HepG2 (cell line): ENCODE data around the gene SERPINE2. TPM values are rescaled to one million over a fixed set of nuclear protein-coding genes. Genes with fewer than 3 reads are reported as not detected.

Source experiments
- AFF4 ChIP-seq: sonication (generic); formaldehyde crosslinking; IDR thresholded peaks from 2 replicates; pipeline ENCODE4 v1.4.0; 2020; ENCODE audit warnings: missing genetic modification reagents
- ARID5B ChIP-seq: IDR thresholded peaks from 2 replicates; pipeline ENCODE4 v1.4.0; 2020; ENCODE audit warnings: mild to moderate bottlenecking, missing genetic modification reagents
- GATAD2A ChIP-seq: IDR thresholded peaks from 2 replicates; pipeline ENCODE4 v1.6.1; 2016
- GMEB2 ChIP-seq: IDR thresholded peaks from 2 replicates; pipeline ENCODE4 v1.6.1; 2016; ENCODE audit warnings: missing biosample characterization, missing genetic modification reagents, low read depth
- GTF3A ChIP-seq: sonication (generic); formaldehyde crosslinking; conservative IDR thresholded peaks from 2 replicates; pipeline ENCODE4 v1.4.0; 2020; ENCODE audit warnings: mild to moderate bottlenecking, missing genetic modification reagents
- ISL2 ChIP-seq: sonication (generic); formaldehyde crosslinking; IDR thresholded peaks from 2 replicates; pipeline ENCODE4 v1.5.0; 2020; ENCODE audit warnings: missing genetic modification reagents
- KDM6A ChIP-seq: IDR thresholded peaks from 2 replicates; pipeline ENCODE4 v1.6.1; 2016; ENCODE audit warnings: low read depth
- NR2F1 ChIP-seq, 2 experiments: fragments of 450-650 bp in 1 of 2; formaldehyde crosslinking in 1 of 2; IDR thresholded peaks; 2 replicates each; pipeline versions ENCODE4 v1.5.0 to v1.6.1; 2016 to 2020; ENCODE audit warnings: mild to moderate bottlenecking in 1 of 2, missing compliant biosample characterization in 1 of 2, missing genetic modification reagents in 1 of 2, moderate library complexity in 1 of 2
- PLRG1 ChIP-seq: fragments of 450-650 bp; conservative IDR thresholded peaks from 2 replicates; pipeline ENCODE4 v1.6.1; 2016
- REXO4 ChIP-seq: sonication (generic); formaldehyde crosslinking; IDR thresholded peaks from 2 replicates; pipeline ENCODE4 v1.8.0; 2022; ENCODE audit warnings: missing genetic modification reagents, mild to moderate bottlenecking, borderline replicate concordance
- SRY ChIP-seq: sonication (generic); formaldehyde crosslinking; IDR thresholded peaks from 2 replicates; pipeline ENCODE4 v1.8.0; 2022; ENCODE audit warnings: mild to moderate bottlenecking, missing genetic modification reagents
- TBP ChIP-seq: sonication (generic); formaldehyde crosslinking; IDR thresholded peaks from 2 replicates; pipeline ENCODE4 v1.5.0; 2020; ENCODE audit warnings: missing genetic modification reagents
- YEATS2 ChIP-seq: sonication (generic); formaldehyde crosslinking; IDR thresholded peaks from 2 replicates; pipeline ENCODE4 v1.4.0; 2020; ENCODE audit warnings: missing genetic modification reagents, borderline replicate concordance
- ZBTB25 ChIP-seq: IDR thresholded peaks from 2 replicates; pipeline ENCODE4 v1.6.1; 2018; ENCODE audit warnings: missing genetic modification reagents
- ZKSCAN8 ChIP-seq: IDR thresholded peaks from 2 replicates; pipeline ENCODE4 v1.6.1; 2016; ENCODE audit warnings: borderline replicate concordance, missing genetic modification reagents, missing compliant biosample characterization
- ZNF12 ChIP-seq: sonication (generic); formaldehyde crosslinking; IDR thresholded peaks from 2 replicates; pipeline ENCODE4 v1.5.0; 2020; ENCODE audit warnings: missing genetic modification reagents
- ZNF207 ChIP-seq: fragments of 450-650 bp; IDR thresholded peaks from 2 replicates; pipeline ENCODE4 v1.6.1; 2016; ENCODE audit warnings: antibody characterized with exemption, borderline replicate concordance
- ZNF670 ChIP-seq: sonication (generic); formaldehyde crosslinking; IDR thresholded peaks from 2 replicates; pipeline ENCODE4 v1.8.0; 2022; ENCODE audit warnings: mild to moderate bottlenecking, missing genetic modification reagents, borderline replicate concordance
- ZNF672 ChIP-seq: sonication (generic); formaldehyde crosslinking; IDR thresholded peaks from 2 replicates; pipeline ENCODE4 v1.8.1; 2022; ENCODE audit warnings: missing genetic modification reagents
- ZNF737 ChIP-seq: sonication (generic); formaldehyde crosslinking; IDR thresholded peaks from 2 replicates; pipeline ENCODE4 v1.5.0; 2020; ENCODE audit warnings: missing genetic modification reagents, mild to moderate bottlenecking, borderline replicate concordance
- ZNF781 ChIP-seq: sonication (generic); formaldehyde crosslinking; IDR thresholded peaks from 2 replicates; pipeline ENCODE4 v1.5.1; 2020; ENCODE audit warnings: borderline replicate concordance, mild to moderate bottlenecking, missing genetic modification reagents; ENCODE audit errors: not compliant biosample characterization
- ZNF841 ChIP-seq: sonication (generic); formaldehyde crosslinking; IDR thresholded peaks from 2 replicates; pipeline ENCODE4 v1.8.1; 2023; ENCODE audit warnings: missing genetic modification reagents, borderline replicate concordance
- polyA plus RNA-seq, 8 experiments: library from polyadenylated mRNA; depleted of rRNA in 3 of 8; stranded (reverse) in 7 of 8; unstranded in 1 of 8; fragments of >200 nt; fragmentation: Illumina TruSeq in 4 of 8; extraction: Trizol in 4 of 8; gene quantifications; 2 replicates each; pipeline versions ENCODE4 v1.2.1 to v1.2.3, GENCODE V29; 2011 to 2016; ENCODE audit warnings: low read depth in 4 of 8, missing spikeins in 1 of 8, mixed read lengths in 1 of 8; ENCODE audit not compliant: insufficient read depth in 1 of 8
- total RNA-seq, 5 experiments: library from RNA; depleted of rRNA; stranded (reverse); fragments of >200 nt; fragmentation: Illumina TruSeq; extraction: Trizol; gene quantifications; 2 replicates each; pipeline ENCODE4 v1.2.3, GENCODE V29; 2016; ENCODE audit warnings: low read depth in 1 of 5

Gene SERPINE2
- total and polyA plus RNA-seq, 2 of the 13 experiments (the other 11 are each of a cell fraction or from before 2014, with no cell fraction given), result 7.9 to 18.1 TPM

- 0 out of 2 replicates have a peak, but pooled peaks have one; percentile 33 for TF ChIP-seq ZBTB25 (CRISPR knock-in tag)
- TF ChIP-seq GTF3A, result no peak
- no peak for TF ChIP-seq SRY
- no peak for TF ChIP-seq ZNF737 (CRISPR knock-in tag)
- no peak for TF ChIP-seq TBP (CRISPR knock-in tag)
- TF ChIP-seq ZNF841 (CRISPR knock-in tag), result no peak
- TF ChIP-seq ZNF12 (CRISPR knock-in tag), result peak; percentile 68; the same call in 1 of the 2 replicates
- no peak for TF ChIP-seq ZNF670
- no peak for TF ChIP-seq KDM6A
- TF ChIP-seq PLRG1, result no peak
- TF ChIP-seq ISL2 (CRISPR knock-in tag), result no peak
- TF ChIP-seq REXO4 (CRISPR knock-in tag), result no peak
- TF ChIP-seq NR2F1 (CRISPR knock-in tag; IDR thresholded peaks at IDR 0.05), result peak; percentile 29 to 59; a peak in 3 of 4 replicates
- no peak for TF ChIP-seq ZNF207
- TF ChIP-seq ZKSCAN8, result peak; percentile 48; the same call in 1 of the 2 replicates
- TF ChIP-seq AFF4 (CRISPR knock-in tag), result no peak
- TF ChIP-seq GMEB2 (CRISPR knock-in tag), result no peak
- TF ChIP-seq GATAD2A (CRISPR knock-in tag), result peak; percentile 67; the same call in 1 of the 2 replicates
- TF ChIP-seq ZNF672 (CRISPR knock-in tag), result no peak
- peak; percentile 79 for TF ChIP-seq ARID5B
- TF ChIP-seq ZNF781 (CRISPR knock-in tag), result no peak
- peak; percentile 66; the same call in 1 of the 2 replicates for TF ChIP-seq YEATS2
Observed at GRCh38 chr2:224023188-224023587, 15.9 kb downstream of the SERPINE2 start (continued).
